ENCODE data around the gene TRMT5. TPM values are rescaled to one million over a fixed set of nuclear protein-coding genes. Genes with fewer than 3 reads are reported as not detected.
A peak's percentile ranks its signal among the peaks of the same experiment; 100 is the strongest.

Gene TRMT5
- total RNA-seq, 1 experiment from 2014 or later: 23.7 TPM

DNA sequence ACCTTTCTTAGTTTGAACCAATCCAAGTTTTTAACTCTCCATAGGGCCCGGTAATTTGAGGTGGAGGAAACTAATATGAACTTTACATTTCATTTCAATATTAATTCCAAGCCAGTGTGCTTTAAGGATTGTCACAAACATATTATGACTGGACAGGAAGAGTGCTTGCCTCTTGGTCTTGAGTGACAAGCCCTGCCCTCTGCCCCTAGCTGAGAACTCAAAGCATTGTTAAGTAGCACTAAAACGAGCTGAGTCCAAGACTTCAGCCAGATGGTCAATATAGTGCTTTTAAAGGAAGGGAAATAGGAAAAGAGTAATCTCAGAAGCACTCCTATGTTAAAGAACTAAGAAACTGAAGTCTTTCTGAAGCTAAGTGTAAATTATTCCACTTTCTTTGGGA, 17.1 kb downstream of the TRMT5 start:
- CTCF ChIA-PET: no interaction called here
- BruUV-seq (replicated peaks): no TSS peak
- no peaks in the 10 kb centered on the region for H3K9me2 ChIP-seq (ENCODE audit: insufficient read depth)

GRCh38 chr14:60958146-60958545, 22.7 kb downstream of the TRMT5 start:
- H3K9ac ChIP-seq (ENCODE audit: low read length): no peak overlapping the region
- POLR2A ChIA-PET: no interaction called here

More for the DNA sequence above, 17.1 kb downstream of the TRMT5 start:
- H3K27ac ChIP-seq (ENCODE audit: low read depth, low read length): no peak overlapping the region
- RAD21 ChIA-PET (ENCODE audit: low non-redundant PET in 1 of 2, low total read pairs in 2 of 2, uncharacterized antibody in 2 of 2, unreplicated experiment in 2 of 2): no interaction called here
- DNase-seq (ENCODE audit: low read depth, low spot score): no peak
- no peaks in the 10 kb centered on the region for H3K27me3 ChIP-seq (ENCODE audit: insufficient read depth, low read length)
- no peaks in the 10 kb centered on the region for H4K20me1 ChIP-seq (ENCODE audit: insufficient read depth)
- intact Hi-C loops (cut with micrococcal nuclease): no loop called here
- no peak overlapping the region for H3K9ac ChIP-seq (ENCODE audit: low read length)
- no peaks in the 10 kb centered on the region for H3K9me3 ChIP-seq (ENCODE audit: control insufficient read depth in 1 of 2, insufficient read depth in 1 of 2, low read depth in 1 of 2, low read length in 2 of 2)
- H3K4me2 ChIP-seq (ENCODE audit: low read length): no peak overlapping the region
- H3K79me2 ChIP-seq (ENCODE audit: insufficient read depth, low read length): no peaks in the 10 kb centered on the region
- H3K4me1 ChIP-seq (ENCODE audit: control insufficient read depth in 1 of 2, insufficient read depth in 2 of 2, low read length in 2 of 2): no peaks in the 10 kb centered on the region
- POLR2A ChIA-PET: no interaction called here
- H3K36me3 ChIP-seq (ENCODE audit: control insufficient read depth in 1 of 2, insufficient read depth in 2 of 2, low read length in 2 of 2): no peaks in the 10 kb centered on the region
- no peak overlapping the region for H2AFZ ChIP-seq (ENCODE audit: low read depth, low read length, poor library complexity, severe bottlenecking)
- H3K4me3 ChIP-seq (replicated peaks in 1 of 2; ENCODE audit: low read depth in 1 of 2, low read length in 2 of 2): no peak overlapping the region
- TF ChIP-seq POLR2AphosphoS5 (IDR thresholded peaks at IDR 0.05; ENCODE audit: low read depth, low read length) (no peak), ELF1 (IDR thresholded peaks at IDR 0.05; ENCODE audit: borderline replicate concordance, low read depth) (no peak), ZNF274 (IDR thresholded peaks at IDR 0.05; ENCODE audit: low read depth, low read length) (no peak), CBX3 (IDR thresholded peaks at IDR 0.05; ENCODE audit: low read depth) (no peak), ZBTB33 (IDR thresholded peaks at IDR 0.05; ENCODE audit: extremely low read depth, insufficient replicate concordance, low read length) (no peak), FOSL1 (IDR thresholded peaks at IDR 0.05; ENCODE audit: low read depth) (no peak)
- no peak for ATAC-seq

More at GRCh38 chr14:60958146-60958545, 22.7 kb downstream of the TRMT5 start:
- Histone ChIP-seq H3K36me3 (ENCODE audit: control insufficient read depth in 1 of 2, insufficient read depth in 2 of 2, low read length in 2 of 2) (no peaks in the 10 kb centered on the region; a peak in 1 of 4 replicates), H4K20me1 (ENCODE audit: insufficient read depth) (no peaks in the 10 kb centered on the region), H3K9me3 (ENCODE audit: control insufficient read depth in 1 of 2, insufficient read depth in 1 of 2, low read depth in 1 of 2, low read length in 2 of 2) (no peaks in the 10 kb centered on the region; a peak in 1 of 4 replicates), H3K27ac (ENCODE audit: low read depth, low read length) (no peak overlapping the region), H3K4me1 (ENCODE audit: control insufficient read depth in 1 of 2, insufficient read depth in 2 of 2, low read length in 2 of 2) (no peaks in the 10 kb centered on the region), H3K9me2 (ENCODE audit: insufficient read depth) (no peaks in the 10 kb centered on the region), H3K4me2 (ENCODE audit: low read length) (no peak overlapping the region), H3K4me3 (replicated peaks in 1 of 2; ENCODE audit: low read depth in 1 of 2, low read length in 2 of 2) (no peak overlapping the region), H3K79me2 (ENCODE audit: insufficient read depth, low read length) (no peaks in the 10 kb centered on the region), H3K27me3 (ENCODE audit: insufficient read depth, low read length) (no peaks in the 10 kb centered on the region), H2AFZ (ENCODE audit: low read depth, low read length, poor library complexity, severe bottlenecking) (no peak overlapping the region)
- CTCF ChIA-PET: no interaction called here
- no TSS peak for BruUV-seq (replicated peaks)
- TF ChIP-seq CBX3 (IDR thresholded peaks at IDR 0.05; ENCODE audit: low read depth): 0 out of 2 replicates have a peak, but pooled peaks have one; percentile 43
- no peak for TF ChIP-seq EZH2phosphoT487 (IDR thresholded peaks at IDR 0.05; ENCODE audit: borderline replicate concordance)
- no peak for TF ChIP-seq ZNF274 (IDR thresholded peaks at IDR 0.05; ENCODE audit: low read depth, low read length)
- intact Hi-C loops (cut with micrococcal nuclease): no loop called here
- ATAC-seq (no peak), DNase-seq (ENCODE audit: low read depth, low spot score) (no peak)
- RAD21 ChIA-PET (ENCODE audit: low non-redundant PET in 1 of 2, low total read pairs in 2 of 2, uncharacterized antibody in 2 of 2, unreplicated experiment in 2 of 2): no interaction called here
